ENCODE results near the gene ILF2. TPM values are rescaled to one million over a fixed set of nuclear protein-coding genes. Genes with fewer than 3 reads are reported as not detected.
"Not testable (repeated sequence)": the region's sequence is repeated elsewhere in the genome, so short reads cannot be mapped to it uniquely, and the experiment has no call there.

ILF2 gene
- total RNA-seq, 1 experiment from 2014 or later: 372 TPM

DNA sequence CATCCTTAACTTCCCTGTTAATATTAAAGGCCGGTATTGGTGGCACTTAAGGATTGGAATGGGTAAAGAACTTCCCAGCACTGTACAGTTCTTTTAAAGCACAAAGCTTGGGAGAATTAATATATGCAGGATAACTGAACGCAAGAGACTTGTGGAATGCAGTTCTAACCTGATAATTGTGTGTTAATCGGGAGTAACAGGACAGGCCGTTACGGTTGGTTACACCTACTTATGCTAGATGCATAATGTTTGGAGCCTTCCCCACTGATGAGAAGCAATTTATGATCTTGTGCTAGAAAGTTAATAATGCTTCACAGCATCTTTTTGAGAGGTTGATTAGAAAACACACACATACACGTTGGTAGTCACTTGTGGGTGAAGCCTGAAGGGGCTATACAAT is 29.9 kb downstream of the ILF2 start:
- Histone ChIP-seq H3K9me3 (no peaks in the 10 kb centered on the region), H3K27me3 (no peaks in the 10 kb centered on the region), H3K36me3 (peaks cover 100% of the 10 kb centered on the region), H3K4me3 (no peak overlapping the region)
- no peak for DNase-seq

DNA sequence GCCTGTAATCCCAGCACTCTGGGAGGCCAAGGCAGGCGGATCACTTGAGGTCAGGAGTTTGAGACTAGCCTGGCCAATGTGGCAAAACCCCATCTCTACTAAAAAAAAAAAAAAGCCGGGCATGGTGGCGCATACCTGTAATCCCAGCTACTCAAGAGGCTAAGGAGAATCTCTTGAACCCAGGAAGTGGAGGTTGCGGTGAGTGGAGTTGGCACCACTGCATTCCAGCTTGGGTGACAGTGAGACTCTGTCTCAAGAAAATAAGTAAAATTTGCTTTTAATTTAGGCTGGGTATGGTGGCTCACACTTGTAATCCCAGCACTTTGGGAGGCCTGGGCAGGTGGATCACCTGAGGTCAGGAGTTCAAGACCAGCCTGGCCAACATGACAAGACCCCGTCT is 30.6 kb downstream of the ILF2 start:
- not testable (repeated sequence) for H3K27me3 ChIP-seq, DNase-seq, H3K4me3 ChIP-seq, H3K9me3 ChIP-seq
- peaks cover 100% of the 10 kb centered on the region for H3K36me3 ChIP-seq

DNA sequence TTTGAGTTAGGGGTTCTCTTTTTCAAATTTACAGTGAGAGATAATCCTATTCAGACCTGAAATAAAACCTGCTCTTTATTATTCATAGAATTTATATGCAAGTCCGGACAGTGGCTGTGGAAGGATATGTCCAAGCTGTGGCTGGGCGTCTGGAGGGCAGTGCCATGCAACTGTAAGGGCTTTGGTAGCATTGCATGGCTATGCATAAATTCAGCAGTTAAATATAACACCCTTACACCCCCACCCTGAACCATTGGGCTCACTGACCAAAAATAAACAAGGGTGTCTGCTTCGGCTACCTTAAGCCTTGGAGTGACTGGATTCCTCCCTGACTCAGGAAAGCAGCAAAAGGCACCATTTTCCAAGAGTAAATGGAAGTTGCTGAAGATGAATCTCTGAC is 31.5 kb downstream of the ILF2 start:
- peaks cover 95% of the 10 kb centered on the region for H3K36me3 ChIP-seq

DNA sequence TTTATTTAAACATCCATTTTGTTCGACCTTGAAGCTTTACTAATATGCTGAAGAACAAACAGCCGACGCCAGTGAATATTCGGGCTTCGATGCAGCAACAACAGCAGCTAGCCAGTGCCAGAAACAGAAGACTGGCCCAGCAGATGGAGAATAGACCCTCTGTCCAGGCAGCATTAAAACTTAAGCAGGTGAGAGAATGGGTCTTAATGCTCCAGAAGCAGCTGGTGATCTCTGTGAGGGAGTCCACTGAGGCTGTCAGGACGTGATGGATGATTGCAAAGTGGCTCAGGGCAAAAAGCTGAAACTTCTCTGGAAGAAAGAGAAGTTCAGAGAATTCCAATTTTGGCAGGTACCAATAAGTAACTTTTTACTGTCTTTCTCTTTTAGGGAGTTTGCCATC is 32.5 kb downstream of the ILF2 start:
- no peak for DNase-seq
- H3K4me3 ChIP-seq: no peak overlapping the region
- H3K9me3 ChIP-seq: no peaks in the 10 kb centered on the region
- H3K27me3 ChIP-seq: no peaks in the 10 kb centered on the region
- H3K36me3 ChIP-seq: peaks cover 87% of the 10 kb centered on the region

More for the DNA sequence above, 31.5 kb downstream of the ILF2 start:
- Histone ChIP-seq H3K27me3 (no peaks in the 10 kb centered on the region), H3K9me3 (no peaks in the 10 kb centered on the region), H3K4me3 (no peak overlapping the region)
- no peak for DNase-seq

DNA sequence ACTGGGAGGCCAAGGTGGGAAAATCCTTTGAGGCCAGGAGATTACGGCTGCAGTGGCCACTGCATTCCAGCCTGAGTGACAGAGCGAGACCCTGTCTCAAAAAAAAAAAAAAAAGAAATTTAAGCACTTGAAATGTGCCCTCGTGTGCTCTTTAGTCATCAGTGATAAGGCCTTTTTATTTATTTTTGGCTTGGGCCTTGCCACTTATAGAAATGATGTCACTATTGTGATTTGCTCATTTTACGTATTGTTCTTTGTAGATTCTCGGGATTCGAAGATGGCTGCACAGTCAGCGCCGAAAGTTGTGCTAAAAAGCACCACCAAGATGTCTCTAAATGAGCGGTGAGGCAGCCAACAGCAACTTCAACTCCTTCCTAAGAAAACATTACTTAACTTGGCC is 34.5 kb downstream of the ILF2 start:
- DNase-seq: no peak
- Histone ChIP-seq H3K4me3 (no peak overlapping the region), H3K27me3 (no peaks in the 10 kb centered on the region), H3K9me3 (no peaks in the 10 kb centered on the region), H3K36me3 (peaks cover 68% of the 10 kb centered on the region)

DNA sequence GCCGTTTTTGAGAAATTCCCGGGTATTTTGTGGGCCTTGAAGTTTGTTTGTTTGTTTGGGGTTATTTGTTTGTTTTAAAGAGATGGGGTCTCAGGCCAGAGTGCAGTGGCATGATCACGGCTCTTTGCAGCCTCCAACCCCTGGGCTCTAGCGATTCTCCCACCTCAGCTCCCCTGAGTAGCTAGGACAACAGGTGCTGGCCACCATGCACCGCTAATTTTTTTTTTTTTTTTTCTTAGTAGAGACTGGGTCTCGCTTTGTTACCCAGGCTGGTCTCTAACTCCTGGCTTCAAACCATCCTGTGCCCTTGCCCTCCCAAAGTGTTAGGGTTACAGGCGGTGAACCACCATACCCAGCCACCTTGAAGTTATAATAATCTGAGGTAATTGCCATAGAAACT is 34.9 kb downstream of the ILF2 start:
- no peaks in the 10 kb centered on the region for H3K27me3 ChIP-seq
- no peaks in the 10 kb centered on the region for H3K9me3 ChIP-seq
- H3K4me3 ChIP-seq: peak overlapping the region; percentile 99
- no peak for DNase-seq
- H3K36me3 ChIP-seq: peaks cover 63% of the 10 kb centered on the region

DNA sequence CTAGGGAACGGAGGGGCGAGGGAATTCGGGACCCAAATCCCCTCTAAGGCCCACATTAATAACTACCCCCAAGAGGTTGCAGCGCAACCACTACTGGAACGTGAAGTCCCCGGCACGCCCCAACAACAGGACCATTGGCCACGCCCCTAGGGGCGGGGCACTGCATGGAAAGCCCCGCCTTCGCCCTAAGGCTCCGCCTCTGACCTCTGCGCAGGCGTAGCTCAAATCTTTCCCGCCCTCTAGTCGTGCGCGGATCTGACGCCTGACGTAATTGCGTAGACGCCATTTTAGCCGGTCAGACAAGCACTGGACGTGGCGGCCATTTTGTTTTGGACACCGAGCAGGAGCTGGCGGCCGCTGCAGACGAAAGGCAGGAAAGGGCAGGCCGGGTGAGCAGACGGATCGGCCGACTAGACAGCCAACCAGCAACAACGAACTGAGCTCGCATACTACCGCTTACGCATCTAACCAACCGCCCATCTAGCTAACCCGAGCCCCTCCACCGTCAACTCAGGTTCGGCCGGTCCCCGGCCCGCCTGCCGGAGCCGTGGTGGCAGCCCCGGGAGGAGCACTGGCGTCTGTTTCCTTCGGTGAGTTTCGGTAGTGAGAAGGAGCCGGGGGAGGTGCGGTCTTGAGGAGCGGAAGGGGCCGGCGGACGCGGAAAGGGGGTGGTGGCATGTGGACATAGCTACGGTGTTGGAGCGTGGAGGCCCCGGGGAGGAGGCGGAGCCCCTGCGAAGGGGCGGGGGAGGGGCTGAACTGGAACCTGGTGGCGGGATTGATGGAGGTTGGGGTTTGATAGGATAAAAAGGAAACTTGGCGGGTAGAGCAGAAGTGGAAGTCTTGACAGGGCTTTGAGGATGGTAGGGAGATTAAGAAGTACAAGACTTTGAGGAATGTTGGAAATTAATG is 36.8 kb downstream of the ILF2 start, which contains the start of gene CHTOP:
CHTOP (plus strand) TSS at position 313 of the 912 bp plus-strand sequence. CDS start 2,523 bp downstream, outside the sequence.
- H3K36me3 ChIP-seq: peaks cover 45% of the 10 kb centered on the region
- peak; percentile 97 for DNase-seq
- H3K27me3 ChIP-seq: no peaks in the 10 kb centered on the region
- peak within 1 kb of the TSS; percentile 99 for H3K4me3 ChIP-seq
- no peaks in the 10 kb centered on the region for H3K9me3 ChIP-seq

DNA sequence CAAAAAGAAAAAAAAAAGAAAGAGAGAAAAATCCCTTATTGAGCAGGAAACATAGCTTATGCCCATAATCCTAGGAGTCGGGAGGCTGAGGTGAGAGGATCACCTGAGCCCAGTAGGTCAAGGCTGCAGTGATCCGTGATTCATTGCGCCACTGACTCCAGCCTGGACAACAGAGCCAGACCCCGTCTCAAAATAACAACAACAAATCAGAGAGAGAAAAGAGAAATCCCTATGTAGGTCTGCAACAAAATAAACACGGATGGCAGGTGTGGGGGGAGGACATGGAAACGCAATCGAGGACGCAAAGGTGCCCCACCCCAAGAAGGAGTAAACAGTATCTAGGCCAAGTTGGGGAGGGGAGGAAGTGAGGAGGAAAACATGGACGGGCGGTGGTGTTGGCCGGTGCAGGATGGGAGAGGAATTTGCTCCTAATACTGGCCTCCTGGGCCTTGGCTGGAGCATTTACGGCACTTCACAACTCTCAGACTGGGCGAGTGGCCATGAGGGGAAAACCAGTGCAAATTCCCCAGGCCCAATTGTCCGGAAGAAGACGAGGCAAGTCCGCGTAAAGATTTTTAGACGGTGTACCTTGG is 37.5 kb downstream of the ILF2 start:
- peak; percentile 80 for DNase-seq
- Histone ChIP-seq H3K27me3 (no peaks in the 10 kb centered on the region), H3K9me3 (no peaks in the 10 kb centered on the region), H3K4me3 (peak overlapping the region; percentile 99), H3K36me3 (peaks cover 37% of the 10 kb centered on the region)

DNA sequence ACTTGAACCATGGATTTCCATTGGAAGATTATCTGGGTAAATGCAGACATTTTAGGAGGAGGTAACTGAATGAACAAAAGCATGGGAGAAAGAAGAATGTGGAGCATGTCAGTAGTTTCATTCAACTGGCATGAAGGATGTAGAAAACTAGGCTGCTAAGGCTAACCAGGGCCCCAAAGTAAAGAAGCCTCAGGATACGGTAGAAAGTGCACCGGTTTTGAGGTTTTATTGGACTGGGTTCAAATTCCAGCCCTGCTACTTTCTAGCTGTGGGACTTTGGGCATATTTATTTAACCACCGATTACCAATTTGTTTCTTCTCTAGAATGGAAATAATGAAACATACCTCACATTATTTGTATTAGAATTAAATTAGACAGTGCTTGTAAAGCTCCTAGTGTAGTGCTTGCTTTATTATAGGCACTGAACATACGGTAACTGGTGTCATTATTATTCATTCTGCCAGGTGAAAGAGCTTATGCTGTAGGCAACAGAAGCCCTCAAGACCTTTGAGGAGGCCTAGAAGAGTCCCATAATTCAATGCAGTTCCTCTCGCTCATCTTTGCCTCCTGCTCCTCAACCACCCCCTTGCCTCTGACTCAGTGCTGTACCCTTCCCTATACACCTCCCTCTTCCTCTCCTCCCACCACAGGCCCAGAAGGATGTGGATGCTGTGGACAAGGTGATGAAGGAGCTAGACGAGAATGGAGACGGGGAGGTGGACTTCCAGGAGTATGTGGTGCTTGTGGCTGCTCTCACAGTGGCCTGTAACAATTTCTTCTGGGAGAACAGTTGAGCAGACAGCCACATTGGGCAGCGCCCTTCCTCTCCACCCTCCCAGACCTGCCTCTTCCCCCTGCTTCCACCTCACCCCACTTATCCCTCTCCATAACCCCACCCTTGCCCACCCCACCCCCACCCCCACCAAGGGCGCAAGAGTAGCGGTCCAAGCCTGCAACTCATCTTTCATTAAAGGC is 39.5 kb downstream of the ILF2 start:
- no peak for DNase-seq
- no peaks in the 10 kb centered on the region for H3K9me3 ChIP-seq
- peaks cover 19% of the 10 kb centered on the region for H3K36me3 ChIP-seq
- H3K27me3 ChIP-seq: no peaks in the 10 kb centered on the region
- no peak overlapping the region for H3K4me3 ChIP-seq

DNA sequence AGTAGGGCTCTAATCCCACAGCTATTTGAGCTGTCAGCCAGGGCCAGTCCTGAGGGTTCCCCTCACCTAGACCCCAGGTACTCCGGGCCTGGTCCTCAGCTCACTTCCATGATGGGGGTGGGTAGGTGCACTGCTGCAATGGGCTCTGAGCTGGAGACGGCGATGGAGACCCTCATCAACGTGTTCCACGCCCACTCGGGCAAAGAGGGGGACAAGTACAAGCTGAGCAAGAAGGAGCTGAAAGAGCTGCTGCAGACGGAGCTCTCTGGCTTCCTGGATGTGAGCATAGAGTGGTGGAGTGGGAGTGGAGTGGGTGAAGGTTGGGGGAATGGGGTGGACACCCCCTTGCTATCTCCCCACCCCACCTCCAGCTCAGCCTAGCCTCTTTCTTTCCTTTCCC is 40.4 kb downstream of the ILF2 start:
- Histone ChIP-seq H3K36me3 (peaks cover 19% of the 10 kb centered on the region), H3K4me3 (no peak overlapping the region), H3K27me3 (no peaks in the 10 kb centered on the region), H3K9me3 (no peaks in the 10 kb centered on the region)
- no peak for DNase-seq

DNA sequence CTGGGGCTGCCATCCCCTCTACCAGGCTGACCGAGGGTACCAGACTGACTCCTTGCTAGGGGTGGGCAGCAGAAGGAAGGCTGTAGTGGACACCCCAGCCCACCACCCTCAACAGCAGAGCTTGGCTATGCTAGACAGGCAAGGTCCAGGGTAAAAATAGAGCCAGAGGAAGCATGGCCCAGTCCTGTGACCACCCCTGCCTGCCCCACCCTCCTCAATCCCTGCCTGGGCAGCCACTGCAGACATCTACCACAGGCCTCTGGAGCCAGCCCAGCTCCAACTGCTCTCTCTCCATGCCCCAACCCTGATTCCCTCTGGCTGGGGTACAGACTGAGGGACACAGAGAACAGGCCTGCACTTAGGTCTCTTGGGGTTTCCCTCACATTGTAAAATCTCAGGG is 40.8 kb downstream of the ILF2 start:
- DNase-seq: no peak
- peaks cover 19% of the 10 kb centered on the region for H3K36me3 ChIP-seq
- H3K4me3 ChIP-seq: no peak overlapping the region
- H3K27me3 ChIP-seq: no peaks in the 10 kb centered on the region
- H3K9me3 ChIP-seq: no peaks in the 10 kb centered on the region

DNA sequence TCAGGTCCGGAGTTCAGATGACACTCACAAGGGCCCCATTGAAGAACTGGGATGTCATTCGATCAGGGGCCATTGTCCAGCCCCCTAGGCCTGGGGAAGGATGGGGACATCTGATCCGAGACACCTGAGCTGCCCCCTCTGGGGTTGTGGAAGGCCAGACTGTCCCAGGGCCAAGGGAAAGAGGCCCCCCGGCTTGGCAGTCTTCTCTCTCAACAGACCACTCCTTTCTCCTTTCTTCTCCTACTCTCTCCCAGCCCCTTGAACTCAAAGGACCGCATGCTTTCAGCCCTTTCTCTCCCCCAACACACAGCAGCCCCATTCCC is 41.5 kb downstream of the ILF2 start:
- Histone ChIP-seq H3K9me3 (no peaks in the 10 kb centered on the region), H3K27me3 (no peaks in the 10 kb centered on the region), H3K4me3 (no peak overlapping the region), H3K36me3 (peaks cover 23% of the 10 kb centered on the region)
- DNase-seq: no peak

DNA sequence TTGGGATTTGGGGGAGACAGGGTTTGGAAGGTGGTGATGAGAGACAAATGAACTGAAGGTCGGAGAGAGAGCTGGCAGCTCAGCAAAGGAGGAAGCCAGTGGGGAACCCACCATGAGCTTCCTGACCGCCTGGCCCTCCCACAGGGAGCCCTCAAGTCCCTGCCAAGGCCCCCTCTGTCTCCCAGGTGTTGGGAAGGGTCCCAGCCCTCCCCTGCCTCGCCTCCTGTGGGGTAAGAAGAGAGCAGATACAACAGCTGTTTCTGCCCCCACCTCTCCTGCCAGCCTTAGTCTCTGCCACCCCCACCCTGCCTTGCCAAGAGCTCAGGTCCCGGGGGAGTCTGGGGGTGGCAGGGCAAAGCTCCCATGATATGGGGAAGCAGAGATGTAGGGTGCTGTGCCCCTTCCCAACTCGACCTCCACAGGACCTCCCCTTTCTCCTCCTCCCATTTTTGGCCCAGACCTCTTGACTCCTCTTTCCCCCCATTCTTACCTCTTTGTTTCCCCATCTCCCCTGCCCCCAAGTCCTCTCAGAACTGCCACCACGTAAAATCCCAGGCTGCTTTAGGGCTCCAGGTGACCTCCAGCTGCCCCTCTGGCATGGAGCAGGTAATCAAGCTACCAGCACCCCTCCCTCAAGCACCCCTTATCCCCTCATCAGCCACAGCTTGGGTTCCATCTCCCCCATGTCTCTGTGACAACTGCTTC is 42.0 kb downstream of the ILF2 start:
- Histone ChIP-seq H3K27me3 (no peaks in the 10 kb centered on the region), H3K9me3 (no peaks in the 10 kb centered on the region), H3K4me3 (no peak overlapping the region), H3K36me3 (peaks cover 26% of the 10 kb centered on the region)
- DNase-seq: no peak

DNA sequence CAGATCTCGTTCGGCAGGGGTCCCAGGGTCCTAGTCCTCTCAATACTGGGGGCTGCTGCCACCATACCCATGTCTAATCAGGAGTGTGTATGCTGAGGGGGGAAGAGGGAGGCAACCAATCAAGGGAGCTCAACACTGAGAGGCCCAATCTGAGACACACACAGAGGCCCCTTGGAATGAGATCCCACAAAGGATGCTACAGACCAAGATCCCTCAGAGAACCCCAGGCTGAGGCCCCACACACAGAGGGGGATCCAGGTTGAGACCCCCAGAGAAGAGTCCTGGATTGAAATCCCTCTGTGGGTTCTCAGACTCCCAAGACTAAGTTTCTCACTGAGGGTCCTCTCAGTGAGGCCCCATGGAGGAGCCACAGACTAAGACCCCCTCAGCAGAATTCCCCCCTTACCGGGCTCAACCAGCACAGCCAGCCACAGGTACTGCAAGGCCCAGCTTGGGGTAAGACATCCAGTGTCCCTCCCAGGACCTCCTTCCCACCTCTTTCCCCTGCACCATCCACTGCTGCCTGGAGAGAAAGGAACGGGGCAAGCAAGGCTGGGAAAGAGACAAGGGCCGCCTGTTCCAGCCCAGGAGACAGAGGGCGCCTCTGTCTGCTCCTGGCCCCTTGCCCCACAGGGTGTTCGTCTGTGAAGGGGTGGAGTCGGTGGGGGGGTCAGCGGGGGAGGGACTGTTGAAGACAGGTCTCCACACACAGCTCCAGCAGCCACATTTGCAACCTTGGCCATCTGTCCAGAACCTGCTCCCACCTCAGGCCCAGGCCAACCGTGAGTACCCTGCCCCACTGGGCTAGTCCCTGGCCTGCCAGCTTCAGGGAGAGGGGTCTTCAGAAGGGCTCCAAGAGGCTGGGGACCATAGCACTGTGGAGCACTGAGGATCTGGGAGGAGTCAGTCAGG is 42.8 kb downstream of the ILF2 start, which contains the start of gene S100A1:
S100A1 (plus strand) TSS at position 720 of the 912 bp plus-strand sequence. CDS start 2,088 bp downstream, outside the sequence.
- DNase-seq: peak; percentile 59
- H3K36me3 ChIP-seq: peaks cover 33% of the 10 kb centered on the region
- peak within 1 kb of the TSS; percentile 56 for H3K4me3 ChIP-seq
- H3K27me3 ChIP-seq: no peaks in the 10 kb centered on the region
- no peaks in the 10 kb centered on the region for H3K9me3 ChIP-seq

DNA sequence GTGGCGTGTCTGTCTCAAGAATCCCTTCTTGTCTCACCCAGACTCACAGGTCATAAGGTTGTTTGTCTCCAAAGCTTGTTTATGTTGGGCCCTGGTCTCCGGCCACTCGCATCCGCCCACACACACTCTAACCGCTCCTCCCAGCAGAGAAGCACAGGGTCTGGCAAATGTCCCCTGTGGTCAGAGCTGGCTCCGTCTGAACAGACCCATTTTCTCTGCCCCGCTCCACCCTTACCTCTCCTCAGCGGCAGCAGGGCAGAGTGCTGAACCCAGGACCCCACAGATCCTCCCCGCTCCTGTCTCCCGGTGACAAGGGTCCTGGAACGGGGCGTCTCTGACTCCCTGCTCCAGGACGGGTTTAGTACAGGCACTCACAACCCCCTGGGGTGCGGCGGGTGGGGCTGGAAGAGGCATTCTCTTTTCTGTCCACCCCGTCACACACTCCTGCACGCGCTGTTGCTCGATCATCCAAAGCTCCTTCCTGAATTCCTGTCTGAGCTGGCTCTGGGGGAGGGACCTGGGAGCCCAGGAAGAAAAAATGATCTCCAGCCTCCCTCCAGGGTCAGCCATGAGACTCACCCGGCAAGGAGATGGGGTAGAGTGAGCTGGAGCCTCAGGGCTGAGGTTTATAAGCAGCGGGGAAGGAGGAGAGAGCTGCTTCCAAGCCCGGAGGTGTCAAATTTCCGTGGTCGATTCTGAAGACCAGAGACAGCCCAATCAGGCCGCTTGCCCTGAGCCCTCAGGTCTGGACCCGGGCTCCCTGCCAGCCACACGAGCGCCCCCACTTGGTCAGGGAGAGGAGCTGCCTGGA is 43.7 kb downstream of the ILF2 start, which contains the start of gene S100A13:
S100A13 (minus strand) TSS at position 602 of the 811 bp plus-strand sequence. CDS start 1,033 bp downstream, outside the sequence.
- no peaks in the 10 kb centered on the region for H3K9me3 ChIP-seq
- no peaks in the 10 kb centered on the region for H3K27me3 ChIP-seq
- H3K4me3 ChIP-seq: peak within 1 kb of the TSS; percentile 56
- peak; percentile 96 for DNase-seq
- peaks cover 41% of the 10 kb centered on the region for H3K36me3 ChIP-seq
